OCI-LY1 (cell line): ENCODE results near the gene AVPR1B.

Experiments
- CTCF ChIP-seq: fragments of 200-600 bp; sonication (generic), shearing (Covaris generic); IDR thresholded peaks from 2 replicates; pipeline ENCODE4 v1.5.1; 2017; ENCODE audit warnings: mild to moderate bottlenecking, antibody characterized with exemption, low read length, moderate library complexity, mixed read lengths
- EZH2 ChIP-seq: fragments of 200-600 bp; sonication (generic), shearing (Covaris generic); IDR thresholded peaks from 2 replicates; pipeline ENCODE4 v1.8.0; 2017; ENCODE audit warnings: borderline replicate concordance, mixed run types, mild to moderate bottlenecking, antibody characterized with exemption, low read length, moderate library complexity, mixed read lengths

- TF ChIP-seq CTCF (no peak), EZH2 (no peak)
Measured at GRCh38 chr1:206101351-206102045, 15.7 kb downstream of the AVPR1B start.
